ENCODE measurements around the gene BLACAT1.
"Not testable (repeated sequence)": the region's sequence is repeated elsewhere in the genome, so short reads cannot be mapped to it uniquely, and the experiment has no call there.

Gene BLACAT1

GRCh38 chr1:205406252-205406651, 49.6 kb downstream of the BLACAT1 start:
- not testable (repeated sequence) for DNase-seq

All from activated naive CD4-positive, alpha-beta T cell (primary cell).